H9 (cell line): Measurements from ENCODE around the gene WHAMM. TPM values are rescaled to one million over a fixed set of nuclear protein-coding genes. Genes with fewer than 3 reads are reported as not detected.

Source experiments
- DNase-seq: peaks from one replicate; pipeline ENCODE4 v3.0.0-alpha.2; 2017
- H2AFZ ChIP-seq: one replicate; pipeline ENCODE4 v1.6.1; 2013; ENCODE audit warnings: mild to moderate bottlenecking, low read length, control low read depth, moderate library complexity
- H2AK5ac ChIP-seq: 2 replicates; pipeline ENCODE4 v1.6.1; 2013; ENCODE audit warnings: low read length, control low read depth, mixed read lengths; ENCODE audit not compliant: insufficient read length
- H2BK120ac ChIP-seq: one replicate; pipeline ENCODE4 v1.6.1; 2013; ENCODE audit warnings: low read depth, mild to moderate bottlenecking, low read length, control low read depth, inconsistent platforms; ENCODE audit not compliant: poor library complexity, severe bottlenecking
- H2BK12ac ChIP-seq: 2 replicates; pipeline ENCODE4 v1.6.1; 2013; ENCODE audit warnings: low read length, control low read depth, mixed read lengths, low read depth; ENCODE audit not compliant: insufficient read length
- H2BK15ac ChIP-seq: 2 replicates; pipeline ENCODE4 v1.6.1; 2013; ENCODE audit warnings: low read depth, low read length, control low read depth
- H2BK20ac ChIP-seq: one replicate; pipeline ENCODE4 v1.6.1; 2013; ENCODE audit warnings: low read depth, mild to moderate bottlenecking, low read length, control low read depth, inconsistent platforms; ENCODE audit not compliant: poor library complexity, severe bottlenecking
- H2BK5ac ChIP-seq: 2 replicates; pipeline ENCODE4 v1.6.1; 2013; ENCODE audit warnings: low read length, control low read depth, mixed read lengths; ENCODE audit not compliant: insufficient read length
- H3K14ac ChIP-seq: 2 replicates; pipeline ENCODE4 v1.6.1; 2013; ENCODE audit warnings: low read length, control low read depth; ENCODE audit not compliant: insufficient read depth
- H3K18ac ChIP-seq: 2 replicates; pipeline ENCODE4 v1.6.1; 2013; ENCODE audit warnings: low read depth, mild to moderate bottlenecking, mixed read lengths, low read length, control low read depth; ENCODE audit not compliant: insufficient read length
- H3K23ac ChIP-seq: 2 replicates; pipeline ENCODE4 v1.6.1; 2013; ENCODE audit warnings: low read length, control low read depth, mixed read lengths, low read depth; ENCODE audit not compliant: insufficient read length
- H3K23me2 ChIP-seq: 2 replicates; pipeline ENCODE4 v1.6.1; 2013; ENCODE audit warnings: low read depth, mild to moderate bottlenecking, mixed read lengths, low read length, control low read depth; ENCODE audit not compliant: insufficient read length, poor library complexity, severe bottlenecking
- H3K27ac ChIP-seq: 2 replicates; pipeline ENCODE4 v1.5.1; 2013; ENCODE audit warnings: low read length, control low read depth, mixed read lengths, low read depth; ENCODE audit not compliant: insufficient read length
- H3K27me3 ChIP-seq: 2 replicates; pipeline ENCODE4 v1.6.1; 2013; ENCODE audit warnings: low read length, control low read depth, inconsistent platforms; ENCODE audit not compliant: insufficient read depth
- H3K4ac ChIP-seq: 2 replicates; pipeline ENCODE4 v1.6.1; 2013; ENCODE audit warnings: low read depth, mild to moderate bottlenecking, control low read depth, inconsistent platforms, low read length, moderate library complexity
- H3K4me1 ChIP-seq: 2 replicates; pipeline ENCODE4 v1.6.1; 2013; ENCODE audit warnings: low read length, control low read depth, inconsistent platforms; ENCODE audit not compliant: insufficient read depth
- H3K4me2 ChIP-seq: 2 replicates; pipeline ENCODE4 v1.6.1; 2013; ENCODE audit warnings: low read length, control low read depth, mixed read lengths; ENCODE audit not compliant: insufficient read length, insufficient read depth
- H3K56ac ChIP-seq: 2 replicates; pipeline ENCODE4 v1.6.1; 2013; ENCODE audit warnings: low read depth, mild to moderate bottlenecking, mixed read lengths, low read length, control low read depth; ENCODE audit not compliant: insufficient read length
- H3K79me1 ChIP-seq: 2 replicates; pipeline ENCODE4 v1.6.1; 2013; ENCODE audit warnings: low read depth, mild to moderate bottlenecking, moderate library complexity, low read length, control low read depth, inconsistent platforms; ENCODE audit not compliant: insufficient read depth, poor library complexity, severe bottlenecking
- H3K79me2 ChIP-seq: 2 replicates; pipeline ENCODE4 v1.6.1; 2013; ENCODE audit warnings: low read length, control low read depth, inconsistent platforms; ENCODE audit not compliant: insufficient read depth
- H3K9ac ChIP-seq: 2 replicates; pipeline ENCODE4 v1.6.1; 2013; ENCODE audit warnings: low read length, control low read depth, mixed read lengths; ENCODE audit not compliant: insufficient read length; ENCODE audit errors: extremely low read depth
- H3K9me3 ChIP-seq: one replicate; pipeline ENCODE4 v1.6.1; 2013; ENCODE audit warnings: low read depth, low read length, inconsistent platforms; ENCODE audit not compliant: control insufficient read depth
- H3T11ph ChIP-seq: one replicate; pipeline ENCODE4 v1.6.1; 2013; ENCODE audit warnings: mild to moderate bottlenecking, low read length, control low read depth, inconsistent platforms
- H4K20me1 ChIP-seq: one replicate; pipeline ENCODE4 v1.6.1; 2013; ENCODE audit not compliant: control insufficient read depth, insufficient read length, insufficient read depth
- H4K5ac ChIP-seq: 2 replicates; pipeline ENCODE4 v1.6.1; 2013; ENCODE audit warnings: low read depth, mild to moderate bottlenecking, mixed read lengths, low read length, control low read depth; ENCODE audit not compliant: insufficient read length
- H4K8ac ChIP-seq: replicated peaks from 2 replicates; pipeline ENCODE4 v1.6.1; 2013; ENCODE audit warnings: low read length, control low read depth, mixed read lengths, low read depth; ENCODE audit not compliant: insufficient read length
- H4K91ac ChIP-seq: 2 replicates; pipeline ENCODE4 v1.6.1; 2013; ENCODE audit warnings: low read depth, mild to moderate bottlenecking, moderate library complexity, mixed read lengths, low read length, control low read depth; ENCODE audit not compliant: insufficient read length
- H3K27ac Mint-ChIP-seq, 3 experiments: 2 replicates in 2 of 3; 3 replicates in 1 of 3; pipeline ENCODE4 v1.8.0; 2020 to 2021; ENCODE audit warnings: mixed read lengths in 3 of 3, mild to moderate bottlenecking in 1 of 3, moderate library complexity in 1 of 3
- H3K27me3 Mint-ChIP-seq: 2 replicates; pipeline ENCODE4 v1.8.0; 2021; ENCODE audit warnings: low read depth, mild to moderate bottlenecking, moderate library complexity, mixed read lengths
- H3K36me3 Mint-ChIP-seq, 3 experiments: 2 replicates in 2 of 3; 3 replicates in 1 of 3; pipeline ENCODE4 v1.8.0; 2020 to 2021; ENCODE audit warnings: low read depth in 3 of 3, mixed read lengths in 3 of 3; ENCODE audit not compliant: insufficient read depth in 1 of 3
- H3K4me1 Mint-ChIP-seq, 2 experiments: 2 replicates each; pipeline ENCODE4 v1.8.0; 2020; ENCODE audit warnings: mixed read lengths in 2 of 2
- H3K4me3 Mint-ChIP-seq, 2 experiments: 2 replicates in 1 of 2; 3 replicates in 1 of 2; pipeline ENCODE4 v1.8.0; 2020 to 2021; ENCODE audit warnings: mild to moderate bottlenecking in 2 of 2, mixed read lengths in 2 of 2, moderate library complexity in 1 of 2
- H3K9me3 Mint-ChIP-seq, 2 experiments: 2 replicates in 1 of 2; 3 replicates in 1 of 2; pipeline ENCODE4 v1.8.0; 2020; ENCODE audit warnings: mild to moderate bottlenecking in 2 of 2, mixed read lengths in 2 of 2, moderate library complexity in 1 of 2
- CTCF ChIP-seq: fragments of 200-600 bp; sonication (generic); conservative IDR thresholded peaks from 3 replicates; pipeline ENCODE4 v1.8.0; 2021; ENCODE audit warnings: antibody characterized with exemption, mild to moderate bottlenecking
- total RNA-seq: library from RNA; stranded (reverse); gene quantifications from 2 replicates; pipeline ENCODE4 v1.2.1, GENCODE V29; 2021

WHAMM gene
- total RNA-seq, 1 experiment from 2014 or later, result 3.0 TPM

GRCh38 chr15:82839136-82839535 lies 29.7 kb downstream of the WHAMM start:
- H3K4me1 Mint-ChIP-seq, result no peaks in the 10 kb centered on the region
- no peaks in the 10 kb centered on the region for H3K27me3 ChIP-seq
- no peak overlapping the region for H2AK5ac ChIP-seq
- H3K18ac ChIP-seq, result no peak overlapping the region
- no peak overlapping the region for H4K5ac ChIP-seq
- no peak overlapping the region for H3K4me3 Mint-ChIP-seq
- H4K20me1 ChIP-seq, result no peaks in the 10 kb centered on the region
- no peak overlapping the region for H3K9ac ChIP-seq
- no peak overlapping the region for H3K4me2 ChIP-seq
- no peak overlapping the region for H3K27ac Mint-ChIP-seq
- H3K4ac ChIP-seq, result no peak overlapping the region
- H3K9me3 ChIP-seq, result no peaks in the 10 kb centered on the region
- H3K56ac ChIP-seq, result no peak overlapping the region
- DNase-seq, result no peak
- H4K8ac ChIP-seq, result no peak overlapping the region
- no peak overlapping the region for H3T11ph ChIP-seq
- H3K23me2 ChIP-seq, result no peaks in the 10 kb centered on the region
- no peak for TF ChIP-seq CTCF
- no peaks in the 10 kb centered on the region for H3K4me1 ChIP-seq
- no peak overlapping the region for H2BK15ac ChIP-seq
- no peaks in the 10 kb centered on the region for H3K79me2 ChIP-seq
- H3K36me3 Mint-ChIP-seq, result peaks cover 6 to 23% (median 10%) of the 10 kb centered on the region in 3 experiments; a peak in 6 of 7 replicates
- no peak overlapping the region for H3K27ac ChIP-seq
- H4K91ac ChIP-seq, result no peak overlapping the region
- no peak overlapping the region for H2AFZ ChIP-seq
- no peak overlapping the region for H2BK12ac ChIP-seq
- no peak overlapping the region for H3K23ac ChIP-seq
- no peak overlapping the region for H3K14ac ChIP-seq
- no peaks in the 10 kb centered on the region for H3K27me3 Mint-ChIP-seq
- no peak overlapping the region for H2BK120ac ChIP-seq
- H3K79me1 ChIP-seq, result no peaks in the 10 kb centered on the region
- H2BK20ac ChIP-seq, result no peak overlapping the region
- no peak overlapping the region for H2BK5ac ChIP-seq
- H3K9me3 Mint-ChIP-seq, result no peaks in the 10 kb centered on the region
